GM12801 (cell line): ENCODE results near the gene NEMP2.

ENCODE experiments used
- TF ChIP-seq, protein P1 (sequence below): IDR thresholded peaks from one replicate; pipeline ENCODE4 v1.5.1; 2011; ENCODE audit warnings: control low read depth; ENCODE audit not compliant: insufficient read length; ENCODE audit errors: extremely low read depth

NEMP2 gene

DNA sequence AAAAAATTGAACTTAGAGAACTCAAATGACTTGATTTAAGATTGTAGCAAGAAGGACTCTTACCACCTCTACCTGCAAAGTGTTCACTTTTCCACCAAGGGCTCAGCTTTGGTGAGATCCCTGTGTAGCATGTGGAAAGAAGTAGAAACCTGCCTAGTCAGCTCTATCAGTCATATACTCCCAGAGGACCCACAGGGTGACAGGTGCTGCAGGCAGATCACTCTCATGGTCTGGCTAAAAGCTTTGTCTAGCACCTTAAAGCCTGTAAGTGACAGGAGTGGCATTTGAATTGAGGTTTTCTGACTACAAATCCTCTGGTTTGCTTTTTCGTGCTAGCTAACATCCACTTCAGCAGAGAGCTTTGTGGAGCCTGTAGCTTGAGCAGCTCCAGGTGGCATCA, 18.7 kb upstream of the NEMP2 start:
- TF ChIP-seq, protein P1, sequence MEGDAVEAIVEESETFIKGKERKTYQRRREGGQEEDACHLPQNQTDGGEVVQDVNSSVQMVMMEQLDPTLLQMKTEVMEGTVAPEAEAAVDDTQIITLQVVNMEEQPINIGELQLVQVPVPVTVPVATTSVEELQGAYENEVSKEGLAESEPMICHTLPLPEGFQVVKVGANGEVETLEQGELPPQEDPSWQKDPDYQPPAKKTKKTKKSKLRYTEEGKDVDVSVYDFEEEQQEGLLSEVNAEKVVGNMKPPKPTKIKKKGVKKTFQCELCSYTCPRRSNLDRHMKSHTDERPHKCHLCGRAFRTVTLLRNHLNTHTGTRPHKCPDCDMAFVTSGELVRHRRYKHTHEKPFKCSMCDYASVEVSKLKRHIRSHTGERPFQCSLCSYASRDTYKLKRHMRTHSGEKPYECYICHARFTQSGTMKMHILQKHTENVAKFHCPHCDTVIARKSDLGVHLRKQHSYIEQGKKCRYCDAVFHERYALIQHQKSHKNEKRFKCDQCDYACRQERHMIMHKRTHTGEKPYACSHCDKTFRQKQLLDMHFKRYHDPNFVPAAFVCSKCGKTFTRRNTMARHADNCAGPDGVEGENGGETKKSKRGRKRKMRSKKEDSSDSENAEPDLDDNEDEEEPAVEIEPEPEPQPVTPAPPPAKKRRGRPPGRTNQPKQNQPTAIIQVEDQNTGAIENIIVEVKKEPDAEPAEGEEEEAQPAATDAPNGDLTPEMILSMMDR = no peak

DNA sequence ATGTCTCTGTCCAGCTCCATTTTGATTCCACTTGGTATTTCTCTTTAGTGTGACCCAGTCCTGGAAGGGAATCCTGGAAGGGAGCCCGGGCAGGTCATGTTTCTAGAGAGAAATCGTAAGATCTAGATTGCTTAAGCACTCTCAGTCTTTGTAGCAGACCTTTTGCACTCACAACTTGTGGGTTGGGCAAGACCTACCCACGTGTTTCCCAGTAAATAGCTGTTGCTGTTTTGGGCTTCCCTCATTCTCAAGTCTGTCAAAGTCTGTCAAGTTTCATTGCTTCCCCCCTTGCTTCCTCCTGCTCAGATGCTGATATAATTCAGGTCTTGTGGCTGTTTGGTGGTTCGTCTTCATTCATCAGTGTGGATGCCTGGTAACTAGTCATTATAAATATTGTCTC, 17.4 kb upstream of the NEMP2 start:
- TF ChIP-seq, protein P1 = no peak

DNA sequence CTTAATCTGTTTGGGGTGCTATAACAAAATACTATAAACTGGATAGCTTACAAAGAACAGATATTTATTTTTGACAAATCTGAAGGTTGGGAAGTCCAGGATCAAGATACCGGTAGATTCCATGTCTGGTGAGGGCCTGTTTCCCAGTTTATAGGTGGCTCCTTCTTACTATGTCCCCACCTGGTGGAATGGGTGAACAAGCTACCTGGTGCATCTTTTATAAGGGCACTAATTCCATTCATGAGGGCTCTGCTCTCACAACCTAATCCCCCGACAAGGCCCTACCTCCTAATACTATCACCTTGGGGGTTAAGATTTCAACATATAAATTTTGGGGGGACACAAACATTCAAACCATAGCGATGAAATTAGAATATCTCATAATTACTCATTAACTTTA, 15.6 kb upstream of the NEMP2 start:
- TF ChIP-seq, protein P1 = no peak

DNA sequence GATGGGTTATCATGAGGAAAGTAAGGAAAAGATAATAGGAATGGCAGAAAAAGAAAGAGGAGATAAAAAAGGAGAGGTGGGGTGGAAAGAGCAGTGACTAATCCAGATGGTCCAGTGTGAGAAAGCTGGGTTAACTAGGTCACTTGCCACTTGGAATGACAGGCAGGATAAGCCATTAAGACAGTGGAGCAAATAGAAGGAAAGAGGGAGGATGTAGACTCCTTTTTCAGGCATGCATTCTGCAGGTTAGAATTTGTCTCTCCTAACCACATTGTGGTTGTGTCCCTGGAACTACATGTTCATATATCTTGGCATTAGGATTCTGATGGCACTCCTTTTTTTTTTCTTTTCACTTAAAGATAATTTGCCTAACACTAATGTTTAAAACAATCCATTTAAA, 13.4 kb upstream of the NEMP2 start:
- TF ChIP-seq, protein P1 = no peak

DNA sequence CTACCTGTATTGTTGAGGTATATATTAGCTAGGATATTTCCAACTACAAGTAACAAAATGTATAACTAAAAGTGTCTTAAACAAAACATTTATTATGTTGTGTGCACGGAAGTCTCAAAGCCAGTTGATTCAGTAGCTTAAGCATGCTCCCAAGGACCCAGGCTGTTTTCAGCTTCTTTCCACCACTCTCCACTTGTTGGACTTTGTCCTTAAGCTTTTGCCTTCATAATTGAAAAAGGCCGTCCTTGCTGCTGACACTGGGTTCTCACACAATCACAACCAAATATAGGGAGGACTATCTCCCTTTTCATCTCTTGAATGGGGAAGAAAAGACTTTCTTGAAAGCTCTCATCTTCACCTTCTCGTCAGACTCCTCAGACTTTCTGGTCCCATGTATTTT, 12.2 kb upstream of the NEMP2 start:
- TF ChIP-seq, protein P1 = no peak

DNA sequence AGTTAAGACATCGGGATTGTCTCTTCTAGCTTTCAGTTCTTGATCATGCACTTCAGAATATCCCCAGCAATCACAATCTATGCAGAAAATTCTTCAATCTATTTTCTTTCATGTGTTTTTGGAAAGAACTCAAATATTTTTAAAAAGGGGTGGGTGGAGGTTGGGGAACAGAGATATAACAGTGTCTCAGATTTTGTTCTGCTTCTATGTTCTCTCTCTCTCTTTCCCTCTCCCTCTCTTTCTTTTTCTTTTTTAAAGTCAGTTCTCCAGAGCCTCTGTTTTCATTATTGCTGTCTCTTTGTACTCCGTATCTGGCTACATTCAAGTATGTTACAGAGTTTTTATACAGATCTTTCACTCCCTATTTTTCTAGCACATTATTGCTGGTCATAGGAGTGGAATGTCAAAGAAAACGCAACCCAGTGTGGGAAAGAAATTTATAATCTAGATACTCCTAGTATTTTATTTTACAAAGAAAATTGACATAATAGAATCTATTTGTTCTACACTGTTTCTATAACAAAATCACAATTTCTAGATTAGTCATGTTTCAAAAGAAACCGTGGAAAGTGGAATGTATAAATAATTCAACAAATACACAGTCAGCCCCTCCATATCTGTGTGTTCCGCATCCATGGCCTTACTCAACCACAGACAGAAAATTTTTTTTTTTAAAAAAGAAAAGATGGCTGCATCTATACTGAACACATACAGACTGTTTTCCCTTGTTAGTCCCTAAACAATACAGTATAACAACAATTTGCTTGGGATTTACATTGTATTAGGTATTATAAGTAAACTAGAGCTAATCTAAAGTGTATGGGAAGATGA, 11.2 kb upstream of the NEMP2 start:
- TF ChIP-seq, protein P1 = no peak

DNA sequence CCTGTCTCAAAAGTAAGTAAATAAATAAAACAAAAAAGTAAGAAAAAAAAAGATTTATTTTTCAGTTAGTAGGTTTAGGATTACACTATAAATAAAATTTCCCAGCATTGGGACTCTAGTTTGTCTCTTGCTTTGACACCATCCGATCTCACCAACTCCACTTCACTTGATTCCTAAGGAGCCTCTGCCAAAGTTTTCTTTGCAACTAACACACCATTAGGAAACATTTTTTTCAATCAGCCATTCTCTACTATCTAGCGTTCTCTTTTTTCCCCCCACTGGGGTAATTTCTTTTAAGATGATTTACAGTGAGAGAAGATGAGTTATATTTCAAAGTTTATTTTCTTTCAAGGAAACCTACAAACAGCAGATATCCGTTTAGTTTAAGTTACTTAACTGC, 10.6 kb upstream of the NEMP2 start:
- TF ChIP-seq, protein P1 = no peak

DNA sequence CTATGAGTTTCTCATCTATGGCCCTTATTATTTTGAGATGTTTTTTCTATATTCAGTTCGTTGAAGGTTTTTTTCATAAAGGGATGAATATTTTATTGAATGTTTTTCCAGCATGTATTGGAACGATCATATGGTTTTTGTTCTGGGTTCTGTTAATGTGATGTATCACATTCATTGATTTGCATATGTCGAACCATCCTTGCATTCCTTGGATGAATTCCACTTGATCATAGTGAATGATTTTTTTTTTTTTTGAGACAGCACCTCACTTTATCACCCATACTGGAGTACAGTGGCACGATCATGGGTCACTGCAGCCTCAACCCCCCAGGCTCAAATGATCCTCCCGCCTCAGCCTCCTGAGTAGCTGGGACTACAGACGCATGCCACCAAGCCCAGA, 5.5 kb upstream of the NEMP2 start:
- TF ChIP-seq, protein P1 = no peak
